Glomerular visceral epithelial cell (primary cell): Measurements from ENCODE around the gene FARS2.

Experiments used
- DNase-seq: peaks from one replicate; pipeline ENCODE4 v3.0.0-alpha.2; 2016; ENCODE audit errors: extremely low spot score

The FARS2 gene

GRCh38 chr6:5249451-5250122, 11.7 kb upstream of the FARS2 start:
- DNase-seq, result peak; percentile 8

GRCh38 chr6:5250451-5250850, 10.9 kb upstream of the FARS2 start:
- DNase-seq, result no peak

- no peak for DNase-seq
Measured at GRCh38 chr6:5250911-5251310, 10.4 kb upstream of the FARS2 start.

GRCh38 chr6:5256952-5257351, 4.4 kb upstream of the FARS2 start:
- DNase-seq, result no peak

- DNase-seq, result no peak
Measured at GRCh38 chr6:5257400-5257799, 3.9 kb upstream of the FARS2 start.

GRCh38 chr6:5259428-5259827, 1.9 kb upstream of the FARS2 start:
- DNase-seq, result no peak

- peak; percentile 75 for DNase-seq
Measured at GRCh38 chr6:5260111-5260620, 1.1 kb upstream of the FARS2 start.

- no peak for DNase-seq
Measured at GRCh38 chr6:5261545-5262109, 314 bp downstream of the FARS2 start.

- no peak for DNase-seq
Measured at GRCh38 chr6:5266423-5266822, 5.1 kb downstream of the FARS2 start.

- DNase-seq, result no peak
Measured at GRCh38 chr6:5270093-5270680, 8.9 kb downstream of the FARS2 start.

- DNase-seq, result no peak
Measured at GRCh38 chr6:5271926-5272325, 10.6 kb downstream of the FARS2 start.

GRCh38 chr6:5274231-5274630, 12.9 kb downstream of the FARS2 start:
- no peak for DNase-seq

- no peak for DNase-seq
Measured at GRCh38 chr6:5275497-5275896, 14.2 kb downstream of the FARS2 start.

GRCh38 chr6:5276581-5276980, 15.3 kb downstream of the FARS2 start:
- no peak for DNase-seq

GRCh38 chr6:5277589-5277988, 16.3 kb downstream of the FARS2 start:
- DNase-seq, result no peak

- no peak for DNase-seq
Measured at GRCh38 chr6:5278047-5278446, 16.7 kb downstream of the FARS2 start.

GRCh38 chr6:5278565-5279120, 17.3 kb downstream of the FARS2 start:
- DNase-seq, result no peak

GRCh38 chr6:5279891-5280338, 18.6 kb downstream of the FARS2 start:
- no peak for DNase-seq

GRCh38 chr6:5280920-5281319, 19.6 kb downstream of the FARS2 start:
- DNase-seq, result no peak

GRCh38 chr6:5282191-5282623, 20.9 kb downstream of the FARS2 start:
- no peak for DNase-seq

GRCh38 chr6:5285081-5285480, 23.8 kb downstream of the FARS2 start:
- no peak for DNase-seq

GRCh38 chr6:5285526-5285925, 24.2 kb downstream of the FARS2 start:
- no peak for DNase-seq

GRCh38 chr6:5286780-5287179, 25.5 kb downstream of the FARS2 start:
- DNase-seq, result no peak
